Panc1 (cell line): ENCODE results near the gene CREB5. TPM values are rescaled to one million over a fixed set of nuclear protein-coding genes. Genes with fewer than 3 reads are reported as not detected.
"Not testable (repeated sequence)": the region's sequence is repeated elsewhere in the genome, so short reads cannot be mapped to it uniquely, and the experiment has no call there.

ENCODE experiments used
- ATAC-seq: fragments of 200-7000 bp; cut with Tn5 transposase; 2 replicates; pipeline ENCODE4 v1.9.1; 2020; ENCODE audit warnings: mild to moderate bottlenecking, moderate library complexity
- BruUV-seq: library from RNA; stranded (reverse); fragments of 400-500 nt; replicated peaks from 2 replicates; lab custom pipeline; 2021; lab: Mats Ljungman, UMichigan
- CTCF ChIA-PET: fragments of 300-600 bp; sonication (Branson Sonifier 250); formaldehyde crosslinking; loops from one replicate; lab custom pipeline; 2022; ENCODE audit warnings: antibody characterized with exemption; lab: Charles Lee
- POLR2A ChIA-PET: fragments of 300-600 bp; sonication (Branson Sonifier 250); formaldehyde crosslinking; loops from one replicate; lab custom pipeline; 2022; ENCODE audit warnings: antibody characterized with exemption; lab: Charles Lee
- DNase-seq: peaks from one replicate; pipeline ENCODE4 v3.0.0-alpha.2; 2010; ENCODE audit warnings: low read depth, low spot score
- H3K27ac ChIP-seq: 2 replicates; pipeline ENCODE4 v1.5.1; 2011; ENCODE audit warnings: mild to moderate bottlenecking, low read length, inconsistent platforms
- H3K27me3 ChIP-seq: fragments of 200-500 bp; sonication (Bioruptor generic); 2 replicates; pipeline ENCODE4 v1.6.0; 2014; ENCODE audit warnings: low read length, inconsistent platforms; ENCODE audit not compliant: control insufficient read depth, insufficient read depth
- H3K36me3 ChIP-seq: fragments of 200-500 bp; sonication (Bioruptor generic); 2 replicates; pipeline ENCODE4 v1.5.1; 2014; ENCODE audit warnings: inconsistent platforms, mild to moderate bottlenecking, low read length, moderate library complexity; ENCODE audit not compliant: control insufficient read depth, insufficient read depth
- H3K4me1 ChIP-seq: 2 replicates; pipeline ENCODE4 v1.5.1; 2011; ENCODE audit warnings: inconsistent platforms, mild to moderate bottlenecking, low read length, moderate library complexity; ENCODE audit not compliant: control insufficient read depth, insufficient read depth
- H3K4me3 ChIP-seq, 2 experiments: 2 replicates each; pipeline ENCODE4 v1.5.1; 2011 to 2012; ENCODE audit warnings: low read depth in 2 of 2, low read length in 2 of 2, mild to moderate bottlenecking in 2 of 2, inconsistent platforms in 1 of 2, moderate library complexity in 1 of 2
- H3K9me3 ChIP-seq: fragments of 200-500 bp; sonication (Bioruptor generic); 2 replicates; pipeline ENCODE4 v1.5.1; 2014; ENCODE audit warnings: low read depth, mild to moderate bottlenecking, inconsistent platforms, low read length, moderate library complexity; ENCODE audit not compliant: control insufficient read depth, insufficient read depth
- CTCF ChIP-seq: fragments of 450-650 bp; IDR thresholded peaks from 2 replicates; pipeline ENCODE4 v1.5.1; 2017; ENCODE audit warnings: mild to moderate bottlenecking
- POLR2AphosphoS5 ChIP-seq: IDR thresholded peaks from 2 replicates; pipeline ENCODE4 v1.6.1; 2012; ENCODE audit warnings: mild to moderate bottlenecking, low read depth, low read length, moderate library complexity
- REST ChIP-seq, 2 experiments: IDR thresholded peaks; 2 replicates each; pipeline ENCODE4 v1.6.1; 2011 to 2012; ENCODE audit warnings: low read depth in 2 of 2, control low read depth in 1 of 2, low read length in 1 of 2, mild to moderate bottlenecking in 1 of 2, moderate library complexity in 1 of 2; ENCODE audit not compliant: insufficient read depth in 1 of 2
- SIN3A ChIP-seq: IDR thresholded peaks from 2 replicates; pipeline ENCODE4 v1.6.1; 2012; ENCODE audit warnings: low read depth, mild to moderate bottlenecking, low read length, moderate library complexity, borderline replicate concordance; ENCODE audit not compliant: insufficient read depth
- TCF7L2 ChIP-seq: IDR thresholded peaks from 2 replicates; pipeline ENCODE4 v1.6.1; 2011; ENCODE audit warnings: mild to moderate bottlenecking, low read depth, low read length, inconsistent platforms
- in situ Hi-C: cut with HindIII; loops from 2 replicates; pipeline ENCODE4 v1.10.0; 2016; ENCODE audit warnings: low sequenced_read_pairs, low pct_unique_long_range_greater_than_20kb
- intact Hi-C: fragments of 100-400 bp; cut with micrococcal nuclease; formaldehyde crosslinking; loops from one replicate; pipeline ENCODE4 v1.10.0; 2022; ENCODE audit not compliant: unreplicated experiment
- total RNA-seq: library from RNA; stranded (reverse); gene quantifications from one replicate; pipeline ENCODE4 v1.2.1, GENCODE V29; 2021; ENCODE audit not compliant: unreplicated experiment

Gene CREB5
- total RNA-seq, 1 experiment from 2014 or later, result 3.1 TPM

DNA sequence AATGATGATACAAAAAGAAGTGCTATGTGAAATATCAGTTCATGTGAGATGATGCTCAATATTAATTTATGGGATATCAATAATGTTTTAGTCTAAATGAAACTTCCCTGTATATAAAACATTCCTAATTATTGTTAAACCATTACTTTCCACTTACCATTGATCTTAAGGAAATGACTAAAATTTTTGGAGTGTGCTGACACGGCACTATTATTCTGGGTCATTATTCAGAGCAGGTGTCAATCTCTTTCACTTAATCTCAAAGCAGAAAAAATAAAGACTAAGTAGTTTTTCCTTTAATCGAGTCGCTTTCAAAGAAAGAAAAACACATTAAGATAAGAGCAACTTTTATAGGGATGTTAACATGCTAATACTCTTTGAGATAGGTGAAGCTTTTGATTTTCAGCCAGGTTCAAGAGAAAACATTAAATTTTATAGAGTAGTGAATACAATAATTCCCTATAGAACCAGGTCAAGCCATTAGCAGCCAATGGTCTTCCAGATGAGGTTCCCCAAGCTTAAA lies 11.4 kb upstream of the CREB5 start:
- intact Hi-C loops (no loop called here), in situ Hi-C loops (no loop called here)
- CTCF ChIA-PET, result no interaction called here

DNA sequence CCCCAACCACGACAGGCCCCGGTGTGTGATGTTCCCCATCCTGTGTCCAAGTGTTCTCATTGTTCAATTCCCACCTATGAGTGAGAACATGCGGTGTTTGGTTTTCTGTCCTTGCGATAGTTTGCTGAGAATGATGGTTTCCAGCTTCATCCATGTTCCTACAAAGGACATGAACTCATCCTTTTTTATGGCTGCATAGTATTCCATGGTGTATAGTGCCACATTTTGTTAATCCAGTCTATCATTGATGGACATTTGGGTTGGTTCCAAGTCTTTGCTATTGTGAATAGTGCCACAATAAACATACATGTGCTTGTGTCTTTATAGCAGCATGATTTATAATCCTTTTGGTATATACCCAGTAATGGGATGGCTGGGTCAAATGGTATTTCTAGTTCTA lies 10.8 kb upstream of the CREB5 start:
- BruUV-seq, H3K9me3 ChIP-seq, H3K4me3 ChIP-seq, H3K4me1 ChIP-seq, H3K27me3 ChIP-seq, intact Hi-C loops, H3K27ac ChIP-seq, ATAC-seq, DNase-seq, CTCF ChIA-PET, in situ Hi-C loops, H3K36me3 ChIP-seq: not testable (repeated sequence)
- POLR2A ChIA-PET, result interaction anchor here (0.6 kb wide), 1 partner anchor 920 kb away, joined by 16 read pairs; no protein-coding TSS in a partner anchor

More for the DNA sequence above, 11.4 kb upstream of the CREB5 start:
- no peaks in the 10 kb centered on the region for H3K9me3 ChIP-seq
- BruUV-seq, result no TSS peak
- H3K36me3 ChIP-seq, result no peaks in the 10 kb centered on the region
- ATAC-seq (no peak), DNase-seq (no peak)
- no peaks in the 10 kb centered on the region for H3K4me1 ChIP-seq
- TF ChIP-seq TCF7L2 (no peak), CTCF (no peak), REST (IDR thresholded peaks at IDR 0.05; ENCODE audit: insufficient read depth in 1 of 2, low read depth in 2 of 2, low read length in 1 of 2) (no peak), SIN3A (no peak), POLR2AphosphoS5 (no peak)
- POLR2A ChIA-PET, result interaction anchor here (0.6 kb wide), 1 partner anchor 920 kb away, joined by 16 read pairs; no protein-coding TSS in a partner anchor
- H3K4me3 ChIP-seq, result no peak overlapping the region
- H3K27me3 ChIP-seq, result 0 out of 2 replicates have a peak, but pooled peaks cover 7% of the 10 kb centered on the region
- no peak overlapping the region for H3K27ac ChIP-seq

- H3K9me3 ChIP-seq, result no peaks in the 10 kb centered on the region
- CTCF ChIA-PET, result no interaction called here
- ATAC-seq (no peak), DNase-seq (no peak)
- in situ Hi-C loops (no loop called here), intact Hi-C loops (no loop called here)
- H3K4me3 ChIP-seq, result no peak overlapping the region
- TF ChIP-seq TCF7L2 (no peak), REST (IDR thresholded peaks at IDR 0.05; ENCODE audit: insufficient read depth in 1 of 2, low read depth in 2 of 2, low read length in 1 of 2) (no peak), SIN3A (no peak), CTCF (no peak), POLR2AphosphoS5 (no peak)
- H3K36me3 ChIP-seq, result no peaks in the 10 kb centered on the region
- peaks cover 6% of the 10 kb centered on the region for H3K4me1 ChIP-seq
- BruUV-seq, result no TSS peak
- peaks cover 10% of the 10 kb centered on the region for H3K27me3 ChIP-seq
- no peak overlapping the region for H3K27ac ChIP-seq
- POLR2A ChIA-PET, result no interaction called here
Observed at GRCh38 chr7:28405662-28406061, 6.7 kb upstream of the CREB5 start.
